Breast epithelium (tissue), 3 donors: ENCODE data around the gene SHC3.

Experiments used
- CTCF ChIP-seq, 3 donors: fragments of 450-650 bp; IDR thresholded peaks; one replicate each; pipeline ENCODE4 v1.5.1; 2016 to 2017; ENCODE audit warnings: antibody characterized with exemption in 3 of 3, mild to moderate bottlenecking in 3 of 3, moderate library complexity in 3 of 3
- POLR2A ChIP-seq: fragments of 450-650 bp; IDR thresholded peaks from one replicate; pipeline ENCODE4 v1.6.1; 2016; ENCODE audit warnings: antibody characterized with exemption, mild to moderate bottlenecking, moderate library complexity
- POLR2AphosphoS5 ChIP-seq, 3 donors: sonication (generic); formaldehyde crosslinking; IDR thresholded peaks; one replicate each; pipeline ENCODE4 v1.6.1; 2017; ENCODE audit warnings: antibody characterized with exemption in 3 of 3

GRCh38 chr9:89224633-89225032 lies 46.0 kb upstream of the SHC3 start:
- TF ChIP-seq CTCF (IDR thresholded peaks at IDR 0.05) (no peak), POLR2A (no peak), POLR2AphosphoS5 (IDR thresholded peaks at IDR 0.05) (no peak)
